ENCODE data around the gene FBXL22.

DNA sequence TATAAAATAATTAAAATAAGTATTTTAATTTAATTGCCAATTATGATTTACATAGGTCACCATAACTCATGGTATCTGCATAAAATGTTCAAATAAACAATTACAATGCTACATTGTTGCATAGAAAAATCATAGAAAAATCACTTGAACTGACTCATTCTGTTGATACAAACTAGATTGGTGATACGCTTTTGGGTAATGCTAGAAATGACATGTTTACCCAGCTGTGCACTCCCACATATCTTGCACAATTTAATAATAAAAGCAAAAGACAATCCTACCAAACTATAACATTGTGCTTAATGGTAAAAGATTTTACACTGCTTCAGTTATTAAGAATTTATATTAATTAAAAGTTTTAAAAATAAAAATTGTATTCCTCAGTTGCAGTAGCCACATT is 45.8 kb upstream of the FBXL22 start:
- TF ChIP-seq, protein P1, sequence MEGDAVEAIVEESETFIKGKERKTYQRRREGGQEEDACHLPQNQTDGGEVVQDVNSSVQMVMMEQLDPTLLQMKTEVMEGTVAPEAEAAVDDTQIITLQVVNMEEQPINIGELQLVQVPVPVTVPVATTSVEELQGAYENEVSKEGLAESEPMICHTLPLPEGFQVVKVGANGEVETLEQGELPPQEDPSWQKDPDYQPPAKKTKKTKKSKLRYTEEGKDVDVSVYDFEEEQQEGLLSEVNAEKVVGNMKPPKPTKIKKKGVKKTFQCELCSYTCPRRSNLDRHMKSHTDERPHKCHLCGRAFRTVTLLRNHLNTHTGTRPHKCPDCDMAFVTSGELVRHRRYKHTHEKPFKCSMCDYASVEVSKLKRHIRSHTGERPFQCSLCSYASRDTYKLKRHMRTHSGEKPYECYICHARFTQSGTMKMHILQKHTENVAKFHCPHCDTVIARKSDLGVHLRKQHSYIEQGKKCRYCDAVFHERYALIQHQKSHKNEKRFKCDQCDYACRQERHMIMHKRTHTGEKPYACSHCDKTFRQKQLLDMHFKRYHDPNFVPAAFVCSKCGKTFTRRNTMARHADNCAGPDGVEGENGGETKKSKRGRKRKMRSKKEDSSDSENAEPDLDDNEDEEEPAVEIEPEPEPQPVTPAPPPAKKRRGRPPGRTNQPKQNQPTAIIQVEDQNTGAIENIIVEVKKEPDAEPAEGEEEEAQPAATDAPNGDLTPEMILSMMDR (conservative IDR thresholded peaks at IDR 0.05; ENCODE audit: low read depth in 2 of 2): no peak
- TF ChIP-seq POLR2AphosphoS5 (IDR thresholded peaks at IDR 0.05; ENCODE audit: low read depth): no peak
- TF ChIP-seq EZH2 (IDR thresholded peaks at IDR 0.05; ENCODE audit: low read depth, unreplicated experiment): no peak
- no peak for TF ChIP-seq CREB1 (CRISPR knock-in tag; IDR thresholded peaks at IDR 0.05; ENCODE audit: low read depth)
- TF ChIP-seq EZH2phosphoT487 (IDR thresholded peaks at IDR 0.05; ENCODE audit: unreplicated experiment): no peak
- TF ChIP-seq NANOG (IDR thresholded peaks at IDR 0.05; ENCODE audit: borderline replicate concordance): no peak
- TF ChIP-seq, protein P2, sequence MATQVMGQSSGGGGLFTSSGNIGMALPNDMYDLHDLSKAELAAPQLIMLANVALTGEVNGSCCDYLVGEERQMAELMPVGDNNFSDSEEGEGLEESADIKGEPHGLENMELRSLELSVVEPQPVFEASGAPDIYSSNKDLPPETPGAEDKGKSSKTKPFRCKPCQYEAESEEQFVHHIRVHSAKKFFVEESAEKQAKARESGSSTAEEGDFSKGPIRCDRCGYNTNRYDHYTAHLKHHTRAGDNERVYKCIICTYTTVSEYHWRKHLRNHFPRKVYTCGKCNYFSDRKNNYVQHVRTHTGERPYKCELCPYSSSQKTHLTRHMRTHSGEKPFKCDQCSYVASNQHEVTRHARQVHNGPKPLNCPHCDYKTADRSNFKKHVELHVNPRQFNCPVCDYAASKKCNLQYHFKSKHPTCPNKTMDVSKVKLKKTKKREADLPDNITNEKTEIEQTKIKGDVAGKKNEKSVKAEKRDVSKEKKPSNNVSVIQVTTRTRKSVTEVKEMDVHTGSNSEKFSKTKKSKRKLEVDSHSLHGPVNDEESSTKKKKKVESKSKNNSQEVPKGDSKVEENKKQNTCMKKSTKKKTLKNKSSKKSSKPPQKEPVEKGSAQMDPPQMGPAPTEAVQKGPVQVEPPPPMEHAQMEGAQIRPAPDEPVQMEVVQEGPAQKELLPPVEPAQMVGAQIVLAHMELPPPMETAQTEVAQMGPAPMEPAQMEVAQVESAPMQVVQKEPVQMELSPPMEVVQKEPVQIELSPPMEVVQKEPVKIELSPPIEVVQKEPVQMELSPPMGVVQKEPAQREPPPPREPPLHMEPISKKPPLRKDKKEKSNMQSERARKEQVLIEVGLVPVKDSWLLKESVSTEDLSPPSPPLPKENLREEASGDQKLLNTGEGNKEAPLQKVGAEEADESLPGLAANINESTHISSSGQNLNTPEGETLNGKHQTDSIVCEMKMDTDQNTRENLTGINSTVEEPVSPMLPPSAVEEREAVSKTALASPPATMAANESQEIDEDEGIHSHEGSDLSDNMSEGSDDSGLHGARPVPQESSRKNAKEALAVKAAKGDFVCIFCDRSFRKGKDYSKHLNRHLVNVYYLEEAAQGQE (IDR thresholded peaks at IDR 0.05; ENCODE audit: unreplicated experiment): no peak
- no peak for TF ChIP-seq JUNB (IDR thresholded peaks at IDR 0.05; ENCODE audit: unreplicated experiment)
- TF ChIP-seq, protein P3, sequence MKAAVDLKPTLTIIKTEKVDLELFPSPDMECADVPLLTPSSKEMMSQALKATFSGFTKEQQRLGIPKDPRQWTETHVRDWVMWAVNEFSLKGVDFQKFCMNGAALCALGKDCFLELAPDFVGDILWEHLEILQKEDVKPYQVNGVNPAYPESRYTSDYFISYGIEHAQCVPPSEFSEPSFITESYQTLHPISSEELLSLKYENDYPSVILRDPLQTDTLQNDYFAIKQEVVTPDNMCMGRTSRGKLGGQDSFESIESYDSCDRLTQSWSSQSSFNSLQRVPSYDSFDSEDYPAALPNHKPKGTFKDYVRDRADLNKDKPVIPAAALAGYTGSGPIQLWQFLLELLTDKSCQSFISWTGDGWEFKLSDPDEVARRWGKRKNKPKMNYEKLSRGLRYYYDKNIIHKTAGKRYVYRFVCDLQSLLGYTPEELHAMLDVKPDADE (IDR thresholded peaks at IDR 0.05): no peak
- TF ChIP-seq, protein P4, sequence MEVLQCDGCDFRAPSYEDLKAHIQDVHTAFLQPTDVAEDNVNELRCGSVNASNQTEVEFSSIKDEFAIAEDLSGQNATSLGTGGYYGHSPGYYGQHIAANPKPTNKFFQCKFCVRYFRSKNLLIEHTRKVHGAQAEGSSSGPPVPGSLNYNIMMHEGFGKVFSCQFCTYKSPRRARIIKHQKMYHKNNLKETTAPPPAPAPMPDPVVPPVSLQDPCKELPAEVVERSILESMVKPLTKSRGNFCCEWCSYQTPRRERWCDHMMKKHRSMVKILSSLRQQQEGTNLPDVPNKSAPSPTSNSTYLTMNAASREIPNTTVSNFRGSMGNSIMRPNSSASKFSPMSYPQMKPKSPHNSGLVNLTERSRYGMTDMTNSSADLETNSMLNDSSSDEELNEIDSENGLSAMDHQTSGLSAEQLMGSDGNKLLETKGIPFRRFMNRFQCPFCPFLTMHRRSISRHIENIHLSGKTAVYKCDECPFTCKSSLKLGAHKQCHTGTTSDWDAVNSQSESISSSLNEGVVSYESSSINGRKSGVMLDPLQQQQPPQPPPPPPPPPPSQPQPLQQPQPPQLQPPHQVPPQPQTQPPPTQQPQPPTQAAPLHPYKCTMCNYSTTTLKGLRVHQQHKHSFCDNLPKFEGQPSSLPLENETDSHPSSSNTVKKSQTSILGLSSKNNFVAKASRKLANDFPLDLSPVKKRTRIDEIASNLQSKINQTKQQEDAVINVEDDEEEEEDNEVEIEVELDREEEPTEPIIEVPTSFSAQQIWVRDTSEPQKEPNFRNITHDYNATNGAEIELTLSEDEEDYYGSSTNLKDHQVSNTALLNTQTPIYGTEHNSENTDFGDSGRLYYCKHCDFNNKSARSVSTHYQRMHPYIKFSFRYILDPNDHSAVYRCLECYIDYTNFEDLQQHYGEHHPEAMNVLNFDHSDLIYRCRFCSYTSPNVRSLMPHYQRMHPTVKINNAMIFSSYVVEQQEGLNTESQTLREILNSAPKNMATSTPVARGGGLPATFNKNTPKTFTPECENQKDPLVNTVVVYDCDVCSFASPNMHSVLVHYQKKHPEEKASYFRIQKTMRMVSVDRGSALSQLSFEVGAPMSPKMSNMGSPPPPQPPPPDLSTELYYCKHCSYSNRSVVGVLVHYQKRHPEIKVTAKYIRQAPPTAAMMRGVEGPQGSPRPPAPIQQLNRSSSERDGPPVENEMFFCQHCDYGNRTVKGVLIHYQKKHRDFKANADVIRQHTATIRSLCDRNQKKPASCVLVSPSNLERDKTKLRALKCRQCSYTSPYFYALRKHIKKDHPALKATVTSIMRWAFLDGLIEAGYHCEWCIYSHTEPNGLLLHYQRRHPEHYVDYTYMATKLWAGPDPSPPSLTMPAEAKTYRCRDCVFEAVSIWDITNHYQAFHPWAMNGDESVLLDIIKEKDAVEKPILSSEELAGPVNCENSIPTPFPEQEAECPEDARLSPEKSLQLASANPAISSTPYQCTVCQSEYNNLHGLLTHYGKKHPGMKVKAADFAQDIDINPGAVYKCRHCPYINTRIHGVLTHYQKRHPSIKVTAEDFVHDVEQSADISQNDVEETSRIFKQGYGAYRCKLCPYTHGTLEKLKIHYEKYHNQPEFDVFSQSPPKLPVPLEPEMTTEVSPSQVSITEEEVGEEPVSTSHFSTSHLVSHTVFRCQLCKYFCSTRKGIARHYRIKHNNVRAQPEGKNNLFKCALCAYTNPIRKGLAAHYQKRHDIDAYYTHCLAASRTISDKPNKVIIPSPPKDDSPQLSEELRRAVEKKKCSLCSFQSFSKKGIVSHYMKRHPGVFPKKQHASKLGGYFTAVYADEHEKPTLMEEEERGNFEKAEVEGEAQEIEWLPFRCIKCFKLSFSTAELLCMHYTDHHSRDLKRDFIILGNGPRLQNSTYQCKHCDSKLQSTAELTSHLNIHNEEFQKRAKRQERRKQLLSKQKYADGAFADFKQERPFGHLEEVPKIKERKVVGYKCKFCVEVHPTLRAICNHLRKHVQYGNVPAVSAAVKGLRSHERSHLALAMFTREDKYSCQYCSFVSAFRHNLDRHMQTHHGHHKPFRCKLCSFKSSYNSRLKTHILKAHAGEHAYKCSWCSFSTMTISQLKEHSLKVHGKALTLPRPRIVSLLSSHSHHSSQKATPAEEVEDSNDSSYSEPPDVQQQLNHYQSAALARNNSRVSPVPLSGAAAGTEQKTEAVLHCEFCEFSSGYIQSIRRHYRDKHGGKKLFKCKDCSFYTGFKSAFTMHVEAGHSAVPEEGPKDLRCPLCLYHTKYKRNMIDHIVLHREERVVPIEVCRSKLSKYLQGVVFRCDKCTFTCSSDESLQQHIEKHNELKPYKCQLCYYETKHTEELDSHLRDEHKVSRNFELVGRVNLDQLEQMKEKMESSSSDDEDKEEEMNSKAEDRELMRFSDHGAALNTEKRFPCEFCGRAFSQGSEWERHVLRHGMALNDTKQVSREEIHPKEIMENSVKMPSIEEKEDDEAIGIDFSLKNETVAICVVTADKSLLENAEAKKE (CRISPR knock-in tag; IDR thresholded peaks at IDR 0.05): no peak

All from GM23338 (cell line).